ENCODE measurements around the gene TMEM100. TPM values are rescaled to one million over a fixed set of nuclear protein-coding genes. Genes with fewer than 3 reads are reported as not detected.

The TMEM100 gene
- polyA plus RNA-seq, 4 donors = 0.45 to 24.0 (median 6.0) TPM

- Histone ChIP-seq H3K4me3 (ENCODE audit: low read depth in 1 of 3, low read length in 3 of 3) (no peak overlapping the region), H3K36me3 (ENCODE audit: control insufficient read depth in 3 of 3, insufficient read depth in 2 of 3, low read depth in 1 of 3, low read length in 3 of 3) (peaks cover 0 to 3% (median 0%) of the 10 kb centered on the region in 3 donors), H3K27ac (ENCODE audit: low read depth in 1 of 3, low read length in 2 of 3) (no peak overlapping the region), H3K9me3 (ENCODE audit: control insufficient read depth in 2 of 2, insufficient read depth in 1 of 2, low read depth in 1 of 2, low read length in 1 of 2) (no peaks in the 10 kb centered on the region), H3K27me3 (ENCODE audit: control insufficient read depth in 3 of 3, insufficient read depth in 3 of 3, low read length in 3 of 3) (peaks cover 0 to 11% (median 0%) of the 10 kb centered on the region in 3 donors), H3K4me1 (ENCODE audit: control insufficient read depth in 3 of 3, insufficient read depth in 2 of 3, low read depth in 1 of 3, low read length in 2 of 3) (no peaks in the 10 kb centered on the region)
- FAIRE-seq = no peak
- 73 to 91% (median 77%) methylated on average over 6 of the region's 6 CpGs for WGBS, 3 donors
- no peak for DNase-seq
Measured at GRCh38 chr17:55720919-55721836, 1.5 kb downstream of the TMEM100 start.

DNA sequence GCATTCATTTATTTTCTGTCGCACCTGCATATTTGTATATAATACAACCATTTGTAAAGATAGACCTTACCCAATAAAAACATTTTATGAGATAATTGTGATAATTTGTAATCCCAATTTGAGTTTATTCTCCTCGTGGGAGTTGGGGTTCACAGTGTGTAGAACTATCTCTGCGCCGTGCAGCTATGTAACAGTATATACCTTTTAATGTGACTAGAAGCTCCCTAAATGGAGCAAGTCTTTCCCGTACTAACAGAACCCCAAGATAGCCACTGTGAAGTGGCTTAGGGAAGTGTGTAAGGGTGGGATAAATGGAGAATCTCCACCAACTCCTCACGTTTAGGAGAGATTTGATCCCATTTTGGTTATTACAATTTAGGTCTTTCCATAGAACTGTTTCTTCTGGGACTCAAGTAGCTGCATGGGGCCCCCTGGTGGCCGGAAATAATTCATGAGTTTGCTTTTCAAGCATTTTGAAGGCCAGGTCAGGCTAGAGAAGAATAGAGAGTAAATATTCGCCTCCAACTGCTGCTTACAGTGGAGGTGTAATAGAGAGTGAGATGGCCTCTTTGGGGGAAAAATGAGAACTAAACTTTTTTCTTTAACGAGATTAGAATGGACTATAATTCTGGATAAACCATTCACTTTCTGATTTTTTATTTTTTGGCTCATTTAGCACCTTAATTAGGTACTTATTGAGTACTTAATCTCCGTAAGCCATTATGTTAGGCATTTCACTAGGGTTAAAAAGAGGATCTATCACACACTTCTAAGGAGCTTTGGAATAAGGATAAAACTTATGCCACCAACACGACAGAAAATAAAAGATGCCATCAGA lies 4.5 kb downstream of the TMEM100 start:
- 47 to 53% (median 51%) methylated on average over 11 of the region's 11 CpGs for WGBS, 3 donors
- Histone ChIP-seq H3K27ac (ENCODE audit: low read depth in 1 of 3, low read length in 2 of 3) (no peak overlapping the region), H3K4me1 (ENCODE audit: control insufficient read depth in 3 of 3, insufficient read depth in 2 of 3, low read depth in 1 of 3, low read length in 2 of 3) (no peaks in the 10 kb centered on the region), H3K9me3 (ENCODE audit: control insufficient read depth in 2 of 2, insufficient read depth in 1 of 2, low read depth in 1 of 2, low read length in 1 of 2) (no peaks in the 10 kb centered on the region), H3K27me3 (ENCODE audit: control insufficient read depth in 3 of 3, insufficient read depth in 3 of 3, low read length in 3 of 3) (peaks cover 0 to 6% (median 0%) of the 10 kb centered on the region in 3 donors), H3K4me3 (ENCODE audit: low read depth in 1 of 3, low read length in 3 of 3) (no peak overlapping the region), H3K36me3 (ENCODE audit: control insufficient read depth in 3 of 3, insufficient read depth in 2 of 3, low read depth in 1 of 3, low read length in 3 of 3) (peaks cover 0 to 3% (median 0%) of the 10 kb centered on the region in 3 donors)
- FAIRE-seq = no peak
- peak; percentile 66 to 73 for DNase-seq

DNA sequence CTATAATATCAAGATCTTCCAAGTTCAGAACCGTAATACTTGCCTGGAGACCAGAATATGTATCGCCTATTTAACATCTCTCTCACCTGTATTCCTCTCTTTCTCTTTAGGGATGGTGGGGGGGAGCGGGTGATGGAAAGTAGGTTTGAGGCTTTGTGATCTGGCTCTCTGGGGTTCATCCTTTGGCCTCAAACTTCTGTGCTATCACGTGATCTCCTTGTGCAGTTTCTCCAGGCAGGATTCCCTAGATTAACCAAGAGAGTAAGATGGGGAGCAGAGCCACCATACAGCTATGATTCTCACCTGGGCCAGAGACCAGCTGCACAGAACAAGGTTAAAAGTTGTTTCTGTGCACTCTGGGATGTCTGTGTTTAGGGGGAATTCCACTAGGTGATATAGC lies 5.2 kb downstream of the TMEM100 start:
- H3K36me3 ChIP-seq (ENCODE audit: control insufficient read depth in 3 of 3, insufficient read depth in 2 of 3, low read depth in 1 of 3, low read length in 3 of 3) = peaks cover 0 to 3% (median 0%) of the 10 kb centered on the region in 3 donors
- H3K27me3 ChIP-seq (ENCODE audit: control insufficient read depth in 3 of 3, insufficient read depth in 3 of 3, low read length in 3 of 3) = peaks cover 0 to 2% (median 0%) of the 10 kb centered on the region in 3 donors
- FAIRE-seq (no peak), DNase-seq (no peak)
- H3K27ac ChIP-seq (ENCODE audit: low read depth in 1 of 3, low read length in 2 of 3) = no peak overlapping the region
- H3K4me3 ChIP-seq (ENCODE audit: low read depth in 1 of 3, low read length in 3 of 3) = no peak overlapping the region
- no peaks in the 10 kb centered on the region for H3K9me3 ChIP-seq (ENCODE audit: control insufficient read depth in 2 of 2, insufficient read depth in 1 of 2, low read depth in 1 of 2, low read length in 1 of 2)
- WGBS, 3 donors = 84 to 91% (median 90%) methylated on average over 4 of the region's 4 CpGs
- H3K4me1 ChIP-seq (ENCODE audit: control insufficient read depth in 3 of 3, insufficient read depth in 2 of 3, low read depth in 1 of 3, low read length in 2 of 3) = no peaks in the 10 kb centered on the region

DNA sequence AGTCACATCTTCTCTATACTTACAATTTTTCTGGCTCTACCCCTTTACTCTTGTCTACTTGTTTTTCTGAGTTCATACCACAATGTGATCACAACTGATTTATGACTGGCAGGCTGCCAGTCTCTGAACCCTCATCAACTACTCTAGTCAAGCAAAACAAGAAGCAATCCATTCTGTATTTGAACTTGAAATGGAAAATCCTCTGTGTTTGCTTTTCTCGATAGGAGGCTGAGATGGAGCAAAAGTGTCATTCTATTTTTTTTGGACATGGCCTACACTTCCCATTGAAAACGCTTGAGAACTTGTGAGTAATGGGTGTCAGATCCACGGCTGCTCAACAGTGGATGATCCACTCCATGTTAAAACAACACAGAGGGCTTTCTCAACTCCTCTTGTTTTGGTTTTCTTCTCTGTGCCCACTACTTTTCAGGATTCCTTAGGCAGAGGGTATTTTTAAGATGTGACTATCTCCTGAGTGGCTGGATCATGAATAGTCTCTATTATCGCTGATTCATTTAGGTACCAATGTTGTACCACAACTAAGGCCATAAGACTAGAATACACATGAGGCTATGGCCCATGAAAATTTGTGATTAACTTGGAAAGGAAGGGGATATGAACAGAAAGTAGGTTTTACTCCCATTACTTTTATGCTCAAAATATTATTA lies 11.7 kb downstream of the TMEM100 start:
- FAIRE-seq = no peak
- Histone ChIP-seq H3K4me1 (ENCODE audit: control insufficient read depth in 3 of 3, insufficient read depth in 2 of 3, low read depth in 1 of 3, low read length in 2 of 3) (peaks cover 0 to 4% (median 0%) of the 10 kb centered on the region in 3 donors), H3K4me3 (ENCODE audit: low read depth in 1 of 3, low read length in 3 of 3) (no peak overlapping the region), H3K27me3 (ENCODE audit: control insufficient read depth in 3 of 3, insufficient read depth in 3 of 3, low read length in 3 of 3) (peaks cover 0 to 3% (median 0%) of the 10 kb centered on the region in 3 donors), H3K27ac (ENCODE audit: low read depth in 1 of 3, low read length in 2 of 3) (no peak overlapping the region), H3K9me3 (ENCODE audit: control insufficient read depth in 2 of 2, insufficient read depth in 1 of 2, low read depth in 1 of 2, low read length in 1 of 2) (no peaks in the 10 kb centered on the region), H3K36me3 (ENCODE audit: control insufficient read depth in 3 of 3, insufficient read depth in 2 of 3, low read depth in 1 of 3, low read length in 3 of 3) (no peaks in the 10 kb centered on the region)
- no peak for DNase-seq
- 65 to 84% (median 65%) methylated on average over 4 of the region's 4 CpGs for WGBS, 3 donors

- DNase-seq = no peak
- Histone ChIP-seq H3K36me3 (ENCODE audit: control insufficient read depth in 3 of 3, insufficient read depth in 2 of 3, low read depth in 1 of 3, low read length in 3 of 3) (no peaks in the 10 kb centered on the region), H3K27ac (ENCODE audit: low read depth in 1 of 3, low read length in 2 of 3) (no peak overlapping the region), H3K4me1 (ENCODE audit: control insufficient read depth in 3 of 3, insufficient read depth in 2 of 3, low read depth in 1 of 3, low read length in 2 of 3) (peaks cover 0 to 4% (median 0%) of the 10 kb centered on the region in 3 donors), H3K9me3 (ENCODE audit: control insufficient read depth in 2 of 2, insufficient read depth in 1 of 2, low read depth in 1 of 2, low read length in 1 of 2) (no peaks in the 10 kb centered on the region), H3K4me3 (ENCODE audit: low read depth in 1 of 3, low read length in 3 of 3) (no peak overlapping the region), H3K27me3 (ENCODE audit: control insufficient read depth in 3 of 3, insufficient read depth in 3 of 3, low read length in 3 of 3) (peaks cover 0 to 3% (median 0%) of the 10 kb centered on the region in 3 donors)
- FAIRE-seq = no peak
- WGBS, 3 donors = 64 to 73% (median 69%) methylated on average over 3 of the region's 3 CpGs
Measured at GRCh38 chr17:55710410-55710809, 12.3 kb downstream of the TMEM100 start.

DNA sequence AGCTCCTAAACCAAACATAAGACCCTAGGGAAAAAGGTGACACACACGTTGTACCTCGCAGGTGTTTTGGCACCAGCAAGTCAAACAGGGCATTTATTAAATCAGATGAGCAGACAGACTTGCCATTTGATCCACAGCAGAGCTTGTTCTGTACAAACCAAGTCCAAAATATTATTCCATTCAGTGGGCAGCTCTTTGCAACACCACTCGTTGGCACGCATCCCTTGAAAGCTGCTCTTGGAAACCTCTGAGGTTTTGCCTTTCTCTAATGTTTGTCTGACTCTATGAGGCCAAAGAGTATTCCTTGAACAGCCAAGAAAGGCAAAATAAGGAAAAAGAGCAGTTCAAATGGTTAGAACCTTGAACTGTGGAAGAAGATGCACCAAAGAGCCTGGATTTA lies 12.7 kb downstream of the TMEM100 start:
- H3K4me3 ChIP-seq (ENCODE audit: low read depth in 1 of 3, low read length in 3 of 3) = no peak overlapping the region
- no peak for DNase-seq
- H3K27me3 ChIP-seq (ENCODE audit: control insufficient read depth in 3 of 3, insufficient read depth in 3 of 3, low read length in 3 of 3) = peaks cover 0 to 3% (median 0%) of the 10 kb centered on the region in 3 donors
- WGBS, 3 donors = 70 to 78% (median 72%) methylated on average over 4 of the region's 4 CpGs
- no peak for FAIRE-seq
- no peaks in the 10 kb centered on the region for H3K36me3 ChIP-seq (ENCODE audit: control insufficient read depth in 3 of 3, insufficient read depth in 2 of 3, low read depth in 1 of 3, low read length in 3 of 3)
- no peaks in the 10 kb centered on the region for H3K9me3 ChIP-seq (ENCODE audit: control insufficient read depth in 2 of 2, insufficient read depth in 1 of 2, low read depth in 1 of 2, low read length in 1 of 2)
- H3K4me1 ChIP-seq (ENCODE audit: control insufficient read depth in 3 of 3, insufficient read depth in 2 of 3, low read depth in 1 of 3, low read length in 2 of 3) = peaks cover 0 to 4% (median 0%) of the 10 kb centered on the region in 3 donors
- H3K27ac ChIP-seq (ENCODE audit: low read depth in 1 of 3, low read length in 2 of 3) = no peak overlapping the region

- DNase-seq (no peak), FAIRE-seq (no peak)
- Histone ChIP-seq H3K27ac (ENCODE audit: low read depth in 1 of 3, low read length in 2 of 3) (no peak overlapping the region), H3K36me3 (ENCODE audit: control insufficient read depth in 3 of 3, insufficient read depth in 2 of 3, low read depth in 1 of 3, low read length in 3 of 3) (no peaks in the 10 kb centered on the region), H3K4me3 (ENCODE audit: low read depth in 1 of 3, low read length in 3 of 3) (no peak overlapping the region), H3K9me3 (ENCODE audit: control insufficient read depth in 2 of 2, insufficient read depth in 1 of 2, low read depth in 1 of 2, low read length in 1 of 2) (no peaks in the 10 kb centered on the region), H3K27me3 (ENCODE audit: control insufficient read depth in 3 of 3, insufficient read depth in 3 of 3, low read length in 3 of 3) (peaks cover 0 to 3% (median 0%) of the 10 kb centered on the region in 3 donors), H3K4me1 (ENCODE audit: control insufficient read depth in 3 of 3, insufficient read depth in 2 of 3, low read depth in 1 of 3, low read length in 2 of 3) (peaks cover 0 to 4% (median 0%) of the 10 kb centered on the region in 3 donors)
- WGBS, 3 donors = 81 to 90% (median 83%) methylated on average over 7 of the region's 7 CpGs
Measured at GRCh38 chr17:55709440-55709839, 13.2 kb downstream of the TMEM100 start.
